Pulmonary artery endothelial cell (primary cell): Measurements from ENCODE around the gene TMEFF1. TPM values are rescaled to one million over a fixed set of nuclear protein-coding genes. Genes with fewer than 3 reads are reported as not detected.
"Not testable (repeated sequence)": the region's sequence is repeated elsewhere in the genome, so short reads cannot be mapped to it uniquely, and the experiment has no call there.

ENCODE experiments used
- DNase-seq: peaks from one replicate; pipeline ENCODE4 v3.0.0-alpha.2; 2011; ENCODE audit warnings: low read depth, low spot score
- total RNA-seq: library from RNA; depleted of rRNA; stranded (reverse); fragments of >200 nt; gene quantifications from 2 replicates; pipeline ENCODE4 v1.2.3, GENCODE V29; 2014

The TMEFF1 gene
- total RNA-seq: 8.1 and 9.0 TPM in 2 replicates

- no peak for DNase-seq
Observed at GRCh38 chr9:100472788-100473275, at the start of gene TMEFF1. Gene TMEFF1 (plus strand): TSS chr9:100473149. CDS start chr9:100473545, 396 bp downstream.

GRCh38 chr9:100425758-100426157 is 47.2 kb upstream of the TMEFF1 start:
- no peak for DNase-seq

DNA sequence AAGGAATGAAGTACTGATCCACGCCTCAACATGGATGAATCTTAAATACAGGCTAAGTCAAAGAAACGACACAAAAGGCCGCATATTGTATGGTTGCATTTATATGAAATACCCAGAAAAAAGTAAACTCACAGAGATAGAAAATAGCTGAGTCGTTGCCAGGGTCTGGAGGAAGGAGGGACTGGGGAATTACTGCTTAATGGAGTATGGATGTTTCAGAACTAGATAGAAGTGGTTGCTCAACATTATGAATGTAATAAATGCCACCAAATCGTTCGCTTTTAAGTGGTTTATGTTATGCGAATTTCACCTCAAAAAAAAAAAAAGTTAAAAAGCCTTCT is 46.8 kb upstream of the TMEFF1 start:
- DNase-seq: no peak

- DNase-seq: no peak
Observed at GRCh38 chr9:100426530-100427365, 46.2 kb upstream of the TMEFF1 start, which contains the start of gene MSANTD3. Gene MSANTD3 (plus strand): TSS chr9:100427143. CDS start chr9:100441939, 14,796 bp downstream.

DNA sequence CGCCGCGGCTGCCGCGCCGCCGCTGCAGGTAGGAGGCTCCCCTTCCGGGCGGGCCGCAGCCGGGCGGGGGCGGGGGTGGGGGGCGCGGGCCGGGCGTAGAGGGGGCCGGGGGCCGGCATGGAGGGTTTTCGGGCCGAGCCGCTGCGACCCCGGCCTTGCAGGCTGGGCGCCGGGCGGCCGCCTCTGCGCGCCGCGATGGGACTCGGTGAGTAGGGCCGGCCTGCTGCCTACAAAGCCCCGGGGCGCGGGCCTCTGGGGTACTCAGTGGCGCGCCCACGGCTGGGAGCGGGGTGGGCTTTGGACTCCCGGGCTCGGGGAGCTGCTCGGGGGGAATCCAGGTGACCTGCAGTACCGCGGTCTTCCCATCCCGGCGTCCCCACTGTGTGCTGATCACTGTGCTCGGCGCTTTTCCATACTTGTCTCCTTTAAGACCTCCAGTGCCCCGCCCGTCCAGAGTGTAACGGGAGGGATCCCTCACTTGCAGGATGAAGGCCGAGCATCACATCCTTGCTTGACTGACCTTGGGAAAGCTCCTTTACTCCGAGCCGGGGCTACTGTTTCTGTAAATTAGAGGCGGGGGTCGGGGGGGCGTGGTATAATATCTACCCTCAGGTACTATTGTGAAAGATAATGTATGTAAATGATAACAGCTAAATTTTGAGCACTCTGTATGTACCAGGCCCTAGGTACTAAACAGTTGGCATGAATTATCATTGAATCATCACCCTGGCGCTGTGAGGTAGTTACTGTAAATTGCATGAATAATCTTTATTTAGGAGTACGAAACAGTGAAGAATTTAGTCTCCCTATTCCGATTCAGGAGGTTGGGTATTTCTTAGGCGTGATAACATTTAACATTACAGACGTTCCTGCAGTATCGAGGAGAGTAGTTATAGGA is 45.3 kb upstream of the TMEFF1 start:
- DNase-seq: no peak

- peak; percentile 95 for DNase-seq
Observed at GRCh38 chr9:100428871-100429654, 43.9 kb upstream of the TMEFF1 start.

DNA sequence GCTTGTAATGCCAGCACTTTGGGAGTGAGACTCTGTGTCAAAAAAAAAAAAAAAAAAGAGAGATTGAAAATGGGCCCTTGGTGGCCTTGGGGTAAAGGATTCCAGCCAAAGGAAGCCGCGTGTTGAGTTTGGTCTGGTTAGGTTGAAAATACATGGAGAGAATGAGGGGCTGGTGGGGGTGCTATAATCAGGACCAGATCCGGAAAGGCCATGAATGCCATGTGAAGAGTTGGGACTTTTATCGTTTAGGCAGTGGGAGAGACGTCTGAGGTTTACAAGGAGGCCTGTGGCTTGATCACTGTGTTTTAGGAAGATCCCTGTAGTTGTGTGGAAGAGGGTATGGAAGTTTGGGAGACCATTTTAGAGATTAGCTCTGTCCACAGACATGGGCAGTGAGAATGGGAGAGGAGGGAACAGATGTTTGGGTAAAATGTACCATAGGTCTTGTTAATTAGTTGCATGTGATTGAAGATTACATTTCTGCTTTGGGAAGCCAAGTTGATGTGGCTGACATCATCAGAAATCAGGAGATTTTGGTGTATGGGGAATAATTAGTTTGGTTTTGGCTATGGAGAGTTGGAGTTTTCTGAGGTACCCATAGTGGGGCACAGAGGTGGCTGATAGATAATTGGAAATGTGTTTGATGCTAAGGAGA is 42.5 kb upstream of the TMEFF1 start:
- DNase-seq: no peak

DNA sequence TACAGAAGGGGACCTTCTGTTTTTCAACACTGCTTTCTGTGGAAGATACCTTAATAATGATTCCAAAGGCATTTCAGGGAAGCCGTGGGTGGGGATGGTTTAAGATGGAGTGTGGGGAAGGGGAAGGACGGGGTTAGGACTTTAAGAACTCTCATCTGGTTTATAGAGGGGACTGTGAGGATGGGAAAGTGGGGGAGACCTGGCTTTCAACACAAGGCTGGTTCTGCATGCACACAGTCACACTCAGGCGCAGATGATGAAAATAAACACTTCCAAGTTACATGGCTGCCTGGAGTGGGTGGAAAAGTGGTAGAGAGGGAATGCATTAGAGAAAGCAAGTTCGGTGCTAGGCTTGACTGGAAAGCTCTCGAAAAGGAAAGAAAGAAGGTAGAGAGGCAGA is 41.1 kb upstream of the TMEFF1 start:
- DNase-seq: no peak

DNA sequence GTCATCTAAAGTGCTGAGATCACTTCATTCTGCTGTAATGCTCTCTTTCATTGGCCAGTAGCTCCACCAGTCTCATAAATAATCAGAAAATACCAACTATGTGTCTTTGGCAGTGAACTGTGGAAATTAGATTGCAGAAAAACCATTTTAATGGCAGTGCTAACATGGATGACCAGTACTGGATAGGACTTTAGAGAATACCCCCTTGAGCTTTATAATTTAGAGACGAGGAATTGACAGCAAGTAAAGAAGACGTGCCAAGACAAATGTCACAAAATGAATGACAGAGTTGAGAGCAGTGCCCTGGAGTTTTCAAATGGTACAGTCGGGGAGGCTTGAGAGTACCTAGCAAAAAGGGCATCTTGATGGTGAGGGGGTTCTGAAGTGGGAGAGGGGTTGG is 40.2 kb upstream of the TMEFF1 start:
- DNase-seq: no peak

DNA sequence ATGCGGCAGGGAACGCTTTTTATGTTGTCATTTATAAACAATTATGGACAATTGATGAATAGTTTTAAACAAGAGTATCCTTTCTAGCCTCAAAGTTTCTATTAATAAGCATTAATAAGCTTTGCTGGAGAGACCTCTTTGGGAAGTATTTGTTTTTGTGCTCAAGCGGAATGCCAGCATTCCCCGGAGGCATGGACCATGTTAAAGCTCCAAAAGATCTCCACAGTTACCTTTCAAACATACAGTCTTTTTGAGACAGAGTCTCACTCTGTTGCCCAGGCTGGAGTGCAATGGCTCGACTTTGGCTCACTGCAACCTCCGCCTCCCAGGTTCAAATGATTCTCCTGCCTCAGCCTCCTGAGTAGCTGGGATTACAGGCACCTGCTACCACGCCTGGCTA is 36.4 kb upstream of the TMEFF1 start:
- DNase-seq: no peak

- no peak for DNase-seq
Observed at GRCh38 chr9:100437860-100438805, 34.8 kb upstream of the TMEFF1 start.

GRCh38 chr9:100440071-100440470 is 32.9 kb upstream of the TMEFF1 start:
- DNase-seq: no peak

DNA sequence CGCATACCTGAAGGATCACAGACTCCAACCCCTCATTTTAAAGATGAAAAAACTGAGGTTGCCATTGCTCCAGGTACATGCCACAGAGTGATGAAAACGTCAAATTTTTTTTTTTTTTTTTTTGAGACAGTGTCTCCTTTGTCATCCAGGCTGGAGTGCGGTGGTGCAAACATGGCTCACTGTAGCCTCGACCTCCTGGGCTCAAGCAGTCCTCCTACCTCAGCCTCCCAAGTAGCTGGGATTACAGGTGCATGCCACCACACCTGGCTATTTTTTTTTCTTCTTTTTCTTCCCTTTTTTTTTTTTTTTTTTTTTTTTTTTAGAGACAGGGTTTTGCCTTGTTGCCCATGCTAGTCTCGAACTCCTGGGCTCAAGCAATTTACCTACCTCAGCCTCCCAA is 32.5 kb upstream of the TMEFF1 start:
- DNase-seq: not testable (repeated sequence)

- no peak for DNase-seq
Observed at GRCh38 chr9:100441911-100442361, 31.0 kb upstream of the TMEFF1 start.

DNA sequence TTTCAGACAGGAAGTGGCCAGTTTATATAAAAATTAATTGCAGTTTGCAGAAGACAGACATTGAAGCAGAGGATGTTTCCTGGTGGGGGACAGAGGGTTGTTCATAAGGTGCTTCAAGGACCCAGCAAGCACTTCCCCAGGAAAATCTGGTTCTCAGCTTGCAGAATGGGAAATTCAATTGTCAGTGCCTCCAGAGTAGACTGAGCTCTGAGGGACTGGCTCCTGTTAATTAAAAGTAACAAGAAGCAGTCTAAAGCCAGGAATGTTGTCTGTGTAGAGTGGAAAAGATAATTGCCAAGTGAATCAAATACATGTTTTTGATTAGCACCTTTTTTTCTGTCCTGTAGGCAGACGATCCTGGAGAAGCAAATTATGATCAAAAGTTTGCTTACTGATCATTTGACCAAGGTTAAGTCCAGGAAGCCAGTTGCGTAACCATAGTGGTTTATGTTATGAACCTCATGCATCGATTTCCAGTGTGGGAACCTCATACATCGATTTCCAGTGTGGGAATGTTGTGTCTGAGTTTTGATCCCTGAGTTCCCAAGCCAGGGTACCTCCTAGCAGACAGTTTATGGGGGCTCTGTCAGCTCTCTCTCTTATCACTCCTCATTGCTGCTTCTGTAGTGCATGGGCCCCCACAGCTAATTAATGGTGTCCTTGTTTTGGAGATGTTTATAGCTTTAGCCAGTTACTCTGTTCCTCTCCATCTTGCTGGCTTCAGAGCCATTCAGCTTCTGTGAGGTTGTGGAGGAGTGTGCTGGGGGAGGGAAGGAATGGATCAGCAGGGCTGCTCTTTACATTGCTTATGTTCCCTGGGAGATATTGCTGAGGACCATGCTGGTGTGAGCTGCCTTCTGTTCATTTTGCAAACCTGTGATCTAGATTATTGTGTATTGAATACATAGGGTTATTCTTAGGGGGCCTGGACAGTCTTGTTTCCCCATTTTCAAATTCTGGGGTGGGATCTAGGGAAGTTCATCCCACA is 28.9 kb upstream of the TMEFF1 start:
- no peak for DNase-seq

DNA sequence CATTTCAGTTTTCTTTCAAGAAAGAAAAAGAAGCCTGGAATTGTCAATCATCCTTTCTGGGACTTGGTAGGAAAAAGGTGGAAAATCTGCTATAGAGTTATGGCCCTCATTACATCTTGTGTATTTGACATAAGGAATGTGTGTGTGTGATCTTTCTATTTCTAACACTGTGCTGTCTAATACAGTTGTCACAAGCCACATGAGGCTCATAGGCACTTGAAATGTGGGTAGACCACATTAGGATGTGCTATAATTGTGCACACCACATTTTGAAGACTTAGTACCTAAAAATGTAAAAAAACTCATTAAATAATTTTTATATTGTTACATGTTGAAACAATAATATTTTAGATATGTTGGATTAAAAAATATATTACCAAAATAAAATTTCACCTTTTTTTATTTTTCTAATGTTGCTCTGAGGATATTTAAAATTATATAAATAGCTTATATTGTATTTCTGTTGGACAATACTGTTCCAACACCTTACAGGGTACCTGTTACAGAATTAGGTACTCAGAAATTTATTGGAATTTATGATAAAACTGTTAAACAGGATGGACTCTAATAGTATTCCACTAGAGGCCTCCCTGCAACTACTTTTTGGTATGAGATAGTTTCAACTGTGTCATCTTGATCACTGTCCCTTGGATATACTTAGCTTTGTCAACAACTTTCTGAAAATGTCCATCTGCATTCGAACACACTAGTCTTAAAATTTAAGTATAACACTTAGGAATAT is 27.6 kb upstream of the TMEFF1 start:
- no peak for DNase-seq

DNA sequence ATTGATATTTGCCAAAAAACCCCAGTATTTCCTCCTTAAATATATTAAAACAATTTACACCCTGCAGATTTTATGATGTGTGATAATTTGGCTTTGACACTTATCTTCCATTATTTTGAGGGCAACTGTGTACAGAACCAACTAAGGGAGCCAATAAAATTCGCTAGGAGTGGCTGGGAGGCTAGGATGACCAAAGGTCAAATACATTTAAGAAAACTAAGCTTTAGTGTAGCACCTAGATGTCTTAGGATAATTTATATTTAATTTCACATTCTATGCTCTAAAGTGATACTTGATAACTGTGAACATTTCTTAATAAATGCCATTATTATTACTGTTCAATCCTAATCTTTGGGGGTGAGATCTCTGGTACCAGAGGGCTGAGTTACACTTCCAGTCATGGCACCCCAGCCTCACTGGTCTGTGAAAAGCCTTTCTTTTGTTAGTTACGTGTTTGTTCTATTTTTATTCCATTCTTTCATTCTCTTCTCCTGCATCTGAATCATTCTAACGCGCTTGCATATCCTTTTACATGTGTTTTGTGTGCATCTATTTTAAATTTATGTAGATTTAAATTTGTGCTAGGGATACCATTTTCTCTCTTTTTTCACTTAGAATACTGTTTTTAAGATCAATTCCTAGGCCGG is 26.9 kb upstream of the TMEFF1 start:
- no peak for DNase-seq
